Mammary epithelial cell (primary cell): ENCODE data around the gene MLLT10.
A peak's percentile ranks its signal among the peaks of the same experiment; 100 is the strongest.

ENCODE experiments used
- CTCF ChIP-seq, 2 donors: IDR thresholded peaks in 1 of 2; conservative IDR thresholded peaks in 1 of 2; 2 replicates each; pipeline ENCODE4 v1.5.1; 2011 to 2012; ENCODE audit warnings: inconsistent platforms in 2 of 2, low read length in 2 of 2, mild to moderate bottlenecking in 2 of 2, control low read depth in 1 of 2, low read depth in 1 of 2; ENCODE audit not compliant: insufficient read depth in 1 of 2; ENCODE audit errors: extremely low read depth in 1 of 2
- EZH2 ChIP-seq: IDR thresholded peaks from 2 replicates; pipeline ENCODE4 v1.6.1; 2012; ENCODE audit warnings: low read length, inconsistent platforms, borderline replicate concordance

GRCh38 chr10:21495752-21496342, 38.2 kb upstream of the MLLT10 start:
- TF ChIP-seq CTCF (conservative IDR thresholded peaks at IDR 0.05 in 1 of 2, IDR thresholded peaks at IDR 0.05 in 1 of 2; ENCODE audit: extremely low read depth in 1 of 2, insufficient read depth in 1 of 2, low read depth in 1 of 2, low read length in 2 of 2) (peak; percentile 64 to 81), EZH2 (no peak)
